Sigmoid colon (tissue), 4 donors: ENCODE measurements around the gene ABCB6.

Experiments used
- CTCF ChIP-seq, 4 experiments: fragments of 450-650 bp in 3 of 4; fragments of 200-600 bp in 1 of 4; IDR thresholded peaks; one replicate each; pipeline ENCODE4 v1.5.1; 2016 to 2019; ENCODE audit warnings: antibody characterized with exemption in 4 of 4, mild to moderate bottlenecking in 3 of 4, moderate library complexity in 2 of 4
- POLR2A ChIP-seq, 2 donors: fragments of 450-650 bp; IDR thresholded peaks; one replicate each; pipeline ENCODE4 v1.6.1; 2016; ENCODE audit warnings: antibody characterized with exemption in 2 of 2, mild to moderate bottlenecking in 2 of 2, moderate library complexity in 2 of 2
- POLR2AphosphoS5 ChIP-seq, 4 donors: sonication (generic); formaldehyde crosslinking; IDR thresholded peaks; one replicate each; pipeline ENCODE4 v1.6.1; 2017; ENCODE audit warnings: antibody characterized with exemption in 4 of 4

DNA sequence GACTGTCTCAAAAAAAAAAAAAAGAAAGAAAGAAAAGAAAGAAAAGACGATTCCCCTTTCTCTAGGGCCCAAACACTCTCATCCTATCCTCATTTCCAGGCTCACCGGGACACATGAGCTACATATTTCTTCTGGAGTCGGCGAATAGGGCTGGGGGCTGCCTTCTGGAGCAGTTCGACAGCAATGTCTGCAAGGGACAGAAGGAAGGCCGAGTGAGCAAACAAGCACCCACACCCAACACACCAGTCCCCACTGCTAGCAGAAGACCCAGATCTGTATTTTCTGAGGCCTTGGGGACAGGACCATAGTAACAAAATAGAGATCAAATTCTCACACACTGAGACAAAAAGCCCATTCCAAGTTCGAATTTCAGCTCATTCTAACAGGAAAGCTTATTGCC, 43.3 kb downstream of the ABCB6 start:
- TF ChIP-seq CTCF (IDR thresholded peaks at IDR 0.05) (no peak), POLR2A (IDR thresholded peaks at IDR 0.05) (no peak), POLR2AphosphoS5 (IDR thresholded peaks at IDR 0.05) (no peak)
